ENCODE results near the gene TM9SF2. TPM values are rescaled to one million over a fixed set of nuclear protein-coding genes. Genes with fewer than 3 reads are reported as not detected.
"Not testable (repeated sequence)": the region's sequence is repeated elsewhere in the genome, so short reads cannot be mapped to it uniquely, and the experiment has no call there.

TM9SF2 gene
- total RNA-seq, 1 experiment from 2014 or later: 166 TPM

- DNase-seq (ENCODE audit: low read depth): no peak
Observed at GRCh38 chr13:99536023-99536422, 34.8 kb downstream of the TM9SF2 start.

- DNase-seq (ENCODE audit: low read depth): no peak
Observed at GRCh38 chr13:99540530-99540929, 39.3 kb downstream of the TM9SF2 start.

- no peak for DNase-seq (ENCODE audit: low read depth)
Observed at GRCh38 chr13:99542788-99543406, 41.6 kb downstream of the TM9SF2 start.

- DNase-seq (ENCODE audit: low read depth): no peak
Observed at GRCh38 chr13:99545361-99545760, 44.1 kb downstream of the TM9SF2 start.

- DNase-seq (ENCODE audit: low read depth): no peak
Observed at GRCh38 chr13:99545979-99546378, 44.7 kb downstream of the TM9SF2 start.

- no peak for DNase-seq (ENCODE audit: low read depth)
Observed at GRCh38 chr13:99546878-99547277, 45.6 kb downstream of the TM9SF2 start.

GRCh38 chr13:99548448-99548847 is 47.2 kb downstream of the TM9SF2 start:
- no peak for DNase-seq (ENCODE audit: low read depth)

GRCh38 chr13:99553033-99553432 is 51.8 kb downstream of the TM9SF2 start:
- DNase-seq (ENCODE audit: low read depth): no peak

- DNase-seq (ENCODE audit: low read depth): no peak
Observed at GRCh38 chr13:99555149-99555548, 53.9 kb downstream of the TM9SF2 start.

GRCh38 chr13:99556867-99557443 is 55.7 kb downstream of the TM9SF2 start:
- no peak for DNase-seq (ENCODE audit: low read depth)

GRCh38 chr13:99558570-99559180 is 57.4 kb downstream of the TM9SF2 start:
- DNase-seq (ENCODE audit: low read depth): no peak

GRCh38 chr13:99559560-99559959 is 58.3 kb downstream of the TM9SF2 start:
- DNase-seq (ENCODE audit: low read depth): no peak

- DNase-seq (ENCODE audit: low read depth): no peak
Observed at GRCh38 chr13:99563404-99563803, 62.1 kb downstream of the TM9SF2 start.

- no peak for DNase-seq (ENCODE audit: low read depth)
Observed at GRCh38 chr13:99564386-99564785, 63.1 kb downstream of the TM9SF2 start.

- no peak for DNase-seq (ENCODE audit: low read depth)
Observed at GRCh38 chr13:99565478-99566124, 64.3 kb downstream of the TM9SF2 start.

- DNase-seq (ENCODE audit: low read depth): no peak
Observed at GRCh38 chr13:99566125-99567083, 65.1 kb downstream of the TM9SF2 start.

GRCh38 chr13:99568901-99569300 is 67.6 kb downstream of the TM9SF2 start:
- DNase-seq (ENCODE audit: low read depth): not testable (repeated sequence)

GRCh38 chr13:99572131-99572530 is 70.9 kb downstream of the TM9SF2 start:
- DNase-seq (ENCODE audit: low read depth): no peak

GRCh38 chr13:99572921-99573320 is 71.6 kb downstream of the TM9SF2 start:
- DNase-seq (ENCODE audit: low read depth): no peak

- DNase-seq (ENCODE audit: low read depth): no peak
Observed at GRCh38 chr13:99575376-99576120, 74.3 kb downstream of the TM9SF2 start.

Measured in RPMI7951 (cell line).